ENCODE results near the gene FOXS1. TPM values are rescaled to one million over a fixed set of nuclear protein-coding genes. Genes with fewer than 3 reads are reported as not detected.
"Not testable (repeated sequence)": the region's sequence is repeated elsewhere in the genome, so short reads cannot be mapped to it uniquely, and the experiment has no call there.

Gene FOXS1
- polyA plus RNA-seq, 1 donor = 3.9 TPM

GRCh38 chr20:31840906-31841816 is 4.2 kb downstream of the FOXS1 start:
- no peak for DNase-seq

- no peak for DNase-seq
Observed at GRCh38 chr20:31839782-31840487, 5.5 kb downstream of the FOXS1 start.

GRCh38 chr20:31838646-31839292 is 6.6 kb downstream of the FOXS1 start:
- DNase-seq = no peak

- no peak for DNase-seq
Observed at GRCh38 chr20:31837896-31838397, 7.5 kb downstream of the FOXS1 start.

- DNase-seq = no peak
Observed at GRCh38 chr20:31836853-31837608, 8.4 kb downstream of the FOXS1 start.

GRCh38 chr20:31835977-31836852 is 9.2 kb downstream of the FOXS1 start:
- no peak for DNase-seq

GRCh38 chr20:31835554-31835953 is 9.8 kb downstream of the FOXS1 start:
- no peak for DNase-seq

- DNase-seq = no peak
Observed at GRCh38 chr20:31833931-31834521, 11.4 kb downstream of the FOXS1 start.

GRCh38 chr20:31833130-31833930 is 12.1 kb downstream of the FOXS1 start:
- DNase-seq = peak; percentile 67

- no peak for DNase-seq
Observed at GRCh38 chr20:31831771-31832306, 13.6 kb downstream of the FOXS1 start.

- no peak for DNase-seq
Observed at GRCh38 chr20:31831211-31831610, 14.2 kb downstream of the FOXS1 start.

GRCh38 chr20:31830406-31830981 is 14.9 kb downstream of the FOXS1 start:
- DNase-seq = no peak

GRCh38 chr20:31829731-31830130 is 15.7 kb downstream of the FOXS1 start:
- DNase-seq = no peak

- not testable (repeated sequence) for DNase-seq
Observed at GRCh38 chr20:31828016-31828415, 17.4 kb downstream of the FOXS1 start.

GRCh38 chr20:31827059-31827458 is 18.3 kb downstream of the FOXS1 start:
- no peak for DNase-seq

- DNase-seq = no peak
Observed at GRCh38 chr20:31826074-31826473, 19.3 kb downstream of the FOXS1 start.

- no peak for DNase-seq
Observed at GRCh38 chr20:31824554-31825313, 20.7 kb downstream of the FOXS1 start.

GRCh38 chr20:31824125-31824485 is 21.3 kb downstream of the FOXS1 start:
- no peak for DNase-seq

All from left kidney (tissue), 2 donors.